Prostate gland (tissue), 2 donors: ENCODE measurements around the gene JADE1.

ENCODE experiments used
- CTCF ChIP-seq, 4 experiments: fragments of 200-600 bp in 2 of 4; fragments of 450-650 bp in 2 of 4; sonication (generic) in 2 of 4; IDR thresholded peaks; 1 replicate in 3 of 4; 2 replicates in 1 of 4; pipeline ENCODE4 v1.5.1; 2016 to 2019; ENCODE audit warnings: antibody characterized with exemption in 4 of 4, mild to moderate bottlenecking in 2 of 4, moderate library complexity in 2 of 4
- POLR2AphosphoS5 ChIP-seq: sonication (generic); formaldehyde crosslinking; IDR thresholded peaks from one replicate; pipeline ENCODE4 v1.6.1; 2017; ENCODE audit warnings: antibody characterized with exemption

- TF ChIP-seq POLR2AphosphoS5: no peak
- no peak for TF ChIP-seq CTCF (IDR thresholded peaks at IDR 0.05)
These were observed 12.6 kb upstream of the JADE1 start for GRCh38 chr4:128796934-128797333.
